Mucosa of rectum (tissue), 2 donors: ENCODE results near the gene ULBP1.
"Not testable (repeated sequence)": the region's sequence is repeated elsewhere in the genome, so short reads cannot be mapped to it uniquely, and the experiment has no call there.

ENCODE experiments used
- H3K27ac ChIP-seq, 2 donors: one replicate each; pipeline ENCODE4 v1.7.0; 2013; ENCODE audit warnings: inconsistent platforms in 2 of 2, low read depth in 2 of 2, low read length in 2 of 2
- H3K27me3 ChIP-seq, 2 donors: one replicate each; pipeline ENCODE4 v1.7.0; 2013; ENCODE audit warnings: low read length in 2 of 2; ENCODE audit not compliant: control insufficient read depth in 2 of 2, insufficient read depth in 2 of 2
- H3K36me3 ChIP-seq, 2 donors: one replicate each; pipeline ENCODE4 v1.7.0; 2013; ENCODE audit warnings: low read length in 2 of 2; ENCODE audit not compliant: control insufficient read depth in 2 of 2, insufficient read depth in 2 of 2
- H3K4me1 ChIP-seq, 2 donors: one replicate each; pipeline ENCODE4 v1.7.0; 2013; ENCODE audit warnings: low read length in 2 of 2, mild to moderate bottlenecking in 1 of 2; ENCODE audit not compliant: control insufficient read depth in 2 of 2, insufficient read depth in 2 of 2
- H3K4me3 ChIP-seq, 2 donors: one replicate each; pipeline ENCODE4 v1.7.0; 2013; ENCODE audit warnings: low read length in 2 of 2
- H3K9ac ChIP-seq, 2 donors: one replicate each; pipeline ENCODE4 v1.7.0; 2013; ENCODE audit warnings: low read length in 2 of 2, low read depth in 1 of 2, mild to moderate bottlenecking in 1 of 2
- H3K9me3 ChIP-seq, 2 donors: one replicate each; pipeline ENCODE4 v1.7.0; 2013; ENCODE audit warnings: low read length in 2 of 2; ENCODE audit not compliant: control insufficient read depth in 2 of 2
- donor health status: healthy.
- donor health status: Normal muscosa, but diverticular disease.

Gene ULBP1

DNA sequence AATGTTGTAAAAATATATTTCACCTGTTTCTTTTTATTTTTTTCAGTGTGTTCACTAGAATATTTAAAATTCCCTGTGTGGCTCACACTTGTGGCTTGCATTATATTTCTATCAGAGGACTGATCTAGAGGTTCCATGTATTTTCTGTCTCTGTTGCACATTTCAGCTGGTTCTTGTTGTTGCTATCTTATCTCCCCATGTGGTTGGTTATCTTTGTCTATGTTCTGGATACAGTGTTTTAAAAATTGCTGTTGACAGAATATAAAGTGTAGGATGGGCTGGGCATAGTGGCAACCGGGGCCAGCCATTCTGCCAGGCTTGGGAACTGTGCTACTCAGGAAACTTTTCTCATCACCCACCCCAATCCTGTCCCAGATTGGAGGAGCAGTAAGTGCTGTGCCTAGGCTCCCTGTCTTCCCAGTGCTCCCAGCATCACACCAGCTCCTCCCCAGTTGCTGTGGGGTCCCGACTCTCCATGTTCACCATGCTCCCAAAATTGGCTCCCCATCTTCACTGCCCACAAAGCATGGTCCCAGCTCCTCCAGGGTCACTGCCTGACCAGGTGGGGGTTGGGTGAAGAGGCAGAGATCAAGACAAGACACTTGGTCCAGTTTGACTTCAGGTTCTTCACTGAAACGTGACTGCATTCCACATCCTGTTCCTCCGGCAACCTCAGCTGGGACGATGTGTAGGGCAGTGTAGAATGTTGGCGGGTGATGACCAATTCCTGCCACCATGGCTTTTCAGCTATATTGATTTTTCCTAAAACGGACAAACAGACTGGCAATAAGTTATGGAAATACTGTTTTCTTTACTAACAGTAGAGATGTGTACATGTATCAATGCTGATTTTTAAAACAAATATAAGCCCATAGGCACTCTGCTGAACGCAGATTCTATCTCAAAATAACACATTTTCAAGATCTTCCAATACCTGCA lies 49.4 kb downstream of the ULBP1 start:
- H3K4me1 ChIP-seq, H3K9ac ChIP-seq, H3K36me3 ChIP-seq, H3K27ac ChIP-seq, H3K9me3 ChIP-seq, H3K4me3 ChIP-seq: not testable (repeated sequence)
- peaks cover 25 to 46% of the 10 kb centered on the region in 2 donors for H3K27me3 ChIP-seq

DNA sequence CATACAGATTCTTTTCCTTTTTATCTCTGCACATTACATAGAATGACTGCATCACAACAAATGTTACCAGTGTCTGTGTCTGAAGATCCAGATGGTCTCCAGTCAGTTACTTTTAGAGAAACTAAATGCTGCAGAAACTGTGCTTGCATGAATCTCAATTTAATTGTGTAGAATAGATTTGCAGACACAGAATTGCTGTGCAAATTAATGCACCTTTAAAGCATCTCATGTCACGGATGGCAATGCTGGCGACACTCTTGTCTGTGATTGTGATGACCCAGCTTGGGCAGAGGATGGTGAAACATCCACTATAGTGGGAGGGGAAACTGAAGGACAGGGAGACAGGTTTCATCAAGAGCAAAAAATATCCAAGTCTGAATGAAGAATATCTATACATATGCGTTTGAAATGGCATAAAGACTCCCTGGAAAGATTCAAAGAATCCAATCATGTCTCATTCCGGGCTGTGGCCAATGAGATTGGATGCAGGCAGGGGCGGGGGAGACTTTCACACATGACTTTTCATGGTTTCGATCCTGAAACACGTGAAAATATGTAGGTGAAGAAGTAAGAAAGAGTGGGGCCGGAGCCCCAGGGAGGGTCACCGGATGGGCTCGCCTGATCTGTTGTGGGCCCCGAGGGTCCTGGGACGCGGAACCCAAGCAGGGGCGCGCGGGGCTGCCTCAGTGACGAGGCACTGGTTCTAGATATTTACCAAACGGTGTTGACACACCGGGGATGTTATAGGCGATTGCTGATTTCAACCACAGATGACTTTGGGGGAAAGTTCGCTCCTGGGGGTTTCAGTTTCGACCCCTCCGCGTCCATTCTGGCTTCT lies 50.3 kb downstream of the ULBP1 start:
- H3K9me3 ChIP-seq, H3K9ac ChIP-seq, H3K4me3 ChIP-seq, H3K27ac ChIP-seq, H3K4me1 ChIP-seq, H3K36me3 ChIP-seq: not testable (repeated sequence)
- peaks cover 26 to 41% of the 10 kb centered on the region in 2 donors for H3K27me3 ChIP-seq

DNA sequence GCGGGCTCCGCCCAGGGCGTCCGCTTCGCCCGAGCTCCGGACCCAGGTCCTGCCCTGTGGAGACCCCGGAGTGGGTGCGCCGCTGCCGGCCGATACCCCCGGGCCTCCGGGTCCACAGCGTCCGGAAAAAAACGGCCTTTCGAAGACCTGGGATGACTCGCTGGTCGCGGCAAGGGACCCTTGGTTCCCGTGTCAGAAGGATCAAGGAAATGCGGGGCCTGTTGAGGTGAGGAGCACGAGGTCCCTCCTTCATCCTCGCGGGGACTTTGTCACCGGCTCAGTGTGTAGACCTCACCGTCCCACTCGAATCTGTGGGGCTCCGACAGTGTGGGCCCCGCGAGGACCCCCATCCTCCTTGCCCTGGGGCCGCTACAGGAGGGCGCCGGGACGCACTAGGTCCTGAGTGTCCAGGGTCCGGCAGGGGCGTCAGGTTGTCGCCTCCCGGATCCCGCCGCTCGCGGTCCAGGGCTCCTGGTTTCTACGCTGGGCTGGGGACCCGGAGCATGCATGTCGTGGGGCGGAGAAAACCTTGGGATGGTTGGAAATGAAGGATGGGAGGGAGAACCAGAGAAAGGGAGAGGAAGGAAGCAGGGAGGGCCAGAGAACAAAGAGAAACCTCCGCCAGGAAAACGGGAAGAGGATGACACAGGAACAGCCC lies 51.0 kb downstream of the ULBP1 start:
- not testable (repeated sequence) for H3K36me3 ChIP-seq, H3K4me3 ChIP-seq, H3K9ac ChIP-seq, H3K4me1 ChIP-seq, H3K9me3 ChIP-seq, H3K27ac ChIP-seq
- H3K27me3 ChIP-seq: peaks cover 28 to 41% of the 10 kb centered on the region in 2 donors

DNA sequence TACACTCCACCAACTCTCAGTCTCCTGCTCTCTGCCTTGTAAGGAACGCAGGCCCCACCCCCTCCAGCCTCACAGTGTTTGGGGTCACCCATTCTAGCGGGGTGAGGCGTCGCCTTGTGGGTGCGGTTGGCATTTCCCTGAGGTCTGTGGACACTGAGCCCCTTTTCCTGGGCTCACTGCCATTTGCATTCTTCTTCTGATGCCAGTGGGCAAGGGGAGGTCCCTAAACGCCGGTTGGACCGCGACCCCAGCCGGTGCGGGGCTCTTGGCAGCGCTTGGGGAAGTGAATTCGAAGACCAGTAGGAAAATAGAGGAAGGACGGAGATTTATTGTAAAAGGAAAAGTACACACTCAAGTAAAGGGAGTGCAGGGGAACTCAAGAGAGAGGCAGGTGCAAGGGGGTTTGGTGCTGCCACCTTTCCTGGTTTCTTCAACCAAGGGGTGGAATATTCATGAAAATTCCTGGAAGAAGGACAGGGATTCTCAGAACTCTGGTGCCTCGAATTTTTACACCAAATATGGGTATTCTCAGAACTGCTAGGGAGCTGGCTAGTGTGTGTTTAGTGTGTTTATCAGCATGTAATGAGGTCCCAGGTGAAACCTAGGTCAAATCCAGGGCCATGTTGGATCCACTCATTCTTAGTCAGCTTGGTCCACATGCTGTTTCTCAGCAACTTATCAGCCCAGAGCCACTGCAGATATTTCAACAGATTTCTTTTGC lies 51.7 kb downstream of the ULBP1 start:
- not testable (repeated sequence) for H3K9me3 ChIP-seq, H3K9ac ChIP-seq, H3K27ac ChIP-seq, H3K4me3 ChIP-seq, H3K36me3 ChIP-seq, H3K4me1 ChIP-seq
- peaks cover 27 to 37% of the 10 kb centered on the region in 2 donors for H3K27me3 ChIP-seq

DNA sequence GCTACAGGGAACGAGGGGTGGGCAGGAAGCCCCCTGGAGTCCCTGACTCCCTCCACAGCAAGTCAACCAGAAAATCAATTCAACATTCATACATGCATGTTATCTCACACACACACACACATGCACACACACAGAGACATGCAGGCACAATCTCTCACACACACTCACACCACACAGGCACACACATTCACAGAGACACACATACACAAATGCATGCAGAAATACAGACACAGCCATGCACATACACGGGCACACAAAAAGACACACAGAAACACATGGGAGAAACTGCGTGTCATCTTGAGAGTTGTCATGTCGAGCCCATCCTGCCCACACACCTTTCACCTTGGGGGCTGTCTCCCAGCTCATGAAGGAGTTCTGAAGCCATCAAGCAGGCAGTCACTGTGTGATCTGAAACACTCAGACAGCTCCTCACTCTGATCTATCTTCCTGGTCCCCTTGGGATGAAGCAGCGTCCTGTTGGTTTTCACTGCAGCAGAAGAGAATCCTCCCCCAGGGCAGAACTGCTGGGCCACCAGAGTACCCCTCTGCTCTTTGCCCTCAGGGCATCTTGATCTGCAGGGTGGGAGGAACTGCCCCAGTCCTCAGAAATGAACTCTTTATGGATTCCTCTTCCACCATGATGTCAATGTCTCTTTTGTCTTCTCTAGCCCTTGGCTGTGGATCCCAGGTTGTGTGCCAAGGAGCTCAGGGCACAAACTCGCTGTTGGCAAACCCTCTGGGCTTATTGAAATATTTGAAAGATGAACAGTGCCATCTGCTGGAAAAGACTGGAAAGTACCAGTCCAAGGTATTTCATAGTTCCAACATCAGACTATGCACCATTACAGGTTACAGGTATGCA lies 52.8 kb downstream of the ULBP1 start:
- no peak overlapping the region for H3K27ac ChIP-seq
- H3K27me3 ChIP-seq: peaks cover 27 to 37% of the 10 kb centered on the region in 2 donors
- H3K4me3 ChIP-seq: no peak overlapping the region
- H3K9me3 ChIP-seq: no peaks in the 10 kb centered on the region
- no peaks in the 10 kb centered on the region for H3K36me3 ChIP-seq
- no peak overlapping the region for H3K9ac ChIP-seq
- H3K4me1 ChIP-seq: no peaks in the 10 kb centered on the region

DNA sequence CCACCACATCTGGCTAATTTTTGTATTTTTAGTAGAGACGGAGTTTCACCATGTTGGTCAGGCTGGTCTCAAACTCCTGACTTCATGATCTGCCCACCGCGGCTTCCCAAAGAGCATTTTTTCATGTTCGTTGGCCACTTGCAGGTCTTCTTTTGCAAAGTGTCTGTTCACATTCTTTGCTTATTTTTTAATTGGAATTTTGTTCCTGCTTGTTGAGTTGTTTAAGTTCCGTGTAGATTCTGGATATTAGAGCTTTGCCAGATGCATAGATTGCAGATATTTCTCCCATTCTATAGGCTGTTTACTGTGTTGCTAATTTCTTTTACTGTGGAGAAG lies 53.4 kb downstream of the ULBP1 start:
- H3K27me3 ChIP-seq: peaks cover 25 to 35% of the 10 kb centered on the region in 2 donors

DNA sequence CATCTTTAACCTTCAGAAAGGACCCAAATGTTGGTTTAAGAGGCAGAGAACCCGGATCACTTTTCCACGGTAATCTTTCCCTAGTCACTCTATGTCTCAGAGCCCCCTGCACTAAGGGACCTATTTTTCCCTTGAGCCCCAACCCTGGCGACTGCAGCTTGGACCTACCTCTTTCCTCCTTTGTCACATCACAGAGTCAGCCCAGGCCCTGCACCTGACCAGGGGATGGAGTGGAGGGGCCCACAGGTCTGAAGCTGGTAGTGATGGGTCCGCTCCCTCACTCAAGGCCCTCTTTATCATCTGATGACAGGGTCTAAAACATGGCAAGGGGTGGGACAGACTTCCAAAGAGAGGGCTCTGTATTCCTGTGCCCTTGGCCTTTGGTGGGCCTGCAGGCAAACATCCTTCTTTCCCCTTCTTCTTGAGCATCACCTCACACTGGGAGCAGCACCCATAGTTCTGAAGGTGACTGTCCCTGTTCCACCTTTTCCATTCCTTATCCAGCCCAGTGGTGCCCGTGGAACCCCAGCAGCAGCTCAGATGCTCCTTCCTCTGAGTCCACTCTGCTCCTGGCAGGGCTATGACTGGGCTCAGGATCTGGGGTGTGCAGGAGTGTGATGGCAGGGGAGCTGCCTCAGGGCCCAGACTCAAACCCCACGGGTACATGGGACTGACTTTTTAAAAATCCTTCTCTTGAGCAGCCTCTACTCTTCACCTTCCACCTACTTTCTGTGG lies 55.3 kb downstream of the ULBP1 start:
- Histone ChIP-seq H3K4me1 (no peaks in the 10 kb centered on the region), H3K4me3 (no peak overlapping the region), H3K27me3 (peaks cover 23 to 26% of the 10 kb centered on the region in 2 donors)

More for the DNA sequence above, 53.4 kb downstream of the ULBP1 start:
- not testable (repeated sequence) for H3K4me1 ChIP-seq, H3K4me3 ChIP-seq, H3K36me3 ChIP-seq, H3K27ac ChIP-seq, H3K9ac ChIP-seq, H3K9me3 ChIP-seq

DNA sequence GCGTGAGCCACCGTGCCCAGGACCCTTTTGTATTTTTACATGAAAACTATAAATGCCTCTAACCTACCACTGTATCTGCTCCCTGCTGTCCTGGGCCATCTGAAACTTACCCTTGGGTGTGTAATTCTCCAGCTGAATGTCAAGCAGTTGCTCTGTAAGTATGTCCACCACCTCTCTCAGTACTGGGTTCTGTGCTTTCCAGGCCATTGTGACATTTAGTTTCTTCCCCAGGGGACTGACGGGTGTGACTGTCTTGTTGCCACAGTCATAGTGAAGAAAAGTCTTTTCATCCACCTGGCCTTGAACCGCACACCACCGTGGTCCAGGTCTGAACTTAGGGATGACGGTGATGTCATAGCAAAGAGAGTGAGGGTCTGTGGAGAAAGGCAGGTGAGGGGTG lies 58.1 kb downstream of the ULBP1 start:
- H3K9me3 ChIP-seq, H3K36me3 ChIP-seq, H3K27ac ChIP-seq, H3K4me3 ChIP-seq, H3K9ac ChIP-seq: not testable (repeated sequence)
- H3K4me1 ChIP-seq: peaks cover 10 to 15% of the 10 kb centered on the region in 2 donors
- peaks cover 25 to 35% of the 10 kb centered on the region in 2 donors for H3K27me3 ChIP-seq

More for the DNA sequence above, 55.3 kb downstream of the ULBP1 start:
- no peak overlapping the region for H3K9ac ChIP-seq
- no peaks in the 10 kb centered on the region for H3K9me3 ChIP-seq
- no peaks in the 10 kb centered on the region for H3K36me3 ChIP-seq
- H3K27ac ChIP-seq: no peak overlapping the region
